Loucy (cell line): Measurements from ENCODE around the gene KIF26A.

Source experiments
- CTCF ChIP-seq: fragments of 200-600 bp; sonication (generic); conservative IDR thresholded peaks from 2 replicates; pipeline ENCODE4 v1.5.1; 2014; ENCODE audit warnings: mild to moderate bottlenecking, antibody characterized with exemption, low read length
- EZH2phosphoT487 ChIP-seq: fragments of 200-600 bp; IDR thresholded peaks from 2 replicates; pipeline ENCODE4 v1.6.1; 2018; ENCODE audit warnings: antibody characterized with exemption, mild to moderate bottlenecking, moderate library complexity, borderline replicate concordance

GRCh38 chr14:104178279-104178678 lies 39.9 kb downstream of the KIF26A start:
- TF ChIP-seq CTCF (no peak), EZH2phosphoT487 (no peak)
